Ishikawa (cell line): ENCODE results near the gene SLC16A13.

Source experiments
- EP300 ChIP-seq: IDR thresholded peaks from 2 replicates; pipeline ENCODE4 v1.6.1; 2012; ENCODE audit warnings: borderline replicate concordance
- NFIC ChIP-seq: IDR thresholded peaks from 2 replicates; pipeline ENCODE4 v1.6.1; 2012
- TF ChIP-seq, protein P1 (sequence below): IDR thresholded peaks from 2 replicates; pipeline ENCODE4 v1.6.1; 2012; ENCODE audit warnings: low read depth, mild to moderate bottlenecking

GRCh38 chr17:6996256-6997011 lies 39.4 kb upstream of the SLC16A13 start:
- TF ChIP-seq, protein P1, sequence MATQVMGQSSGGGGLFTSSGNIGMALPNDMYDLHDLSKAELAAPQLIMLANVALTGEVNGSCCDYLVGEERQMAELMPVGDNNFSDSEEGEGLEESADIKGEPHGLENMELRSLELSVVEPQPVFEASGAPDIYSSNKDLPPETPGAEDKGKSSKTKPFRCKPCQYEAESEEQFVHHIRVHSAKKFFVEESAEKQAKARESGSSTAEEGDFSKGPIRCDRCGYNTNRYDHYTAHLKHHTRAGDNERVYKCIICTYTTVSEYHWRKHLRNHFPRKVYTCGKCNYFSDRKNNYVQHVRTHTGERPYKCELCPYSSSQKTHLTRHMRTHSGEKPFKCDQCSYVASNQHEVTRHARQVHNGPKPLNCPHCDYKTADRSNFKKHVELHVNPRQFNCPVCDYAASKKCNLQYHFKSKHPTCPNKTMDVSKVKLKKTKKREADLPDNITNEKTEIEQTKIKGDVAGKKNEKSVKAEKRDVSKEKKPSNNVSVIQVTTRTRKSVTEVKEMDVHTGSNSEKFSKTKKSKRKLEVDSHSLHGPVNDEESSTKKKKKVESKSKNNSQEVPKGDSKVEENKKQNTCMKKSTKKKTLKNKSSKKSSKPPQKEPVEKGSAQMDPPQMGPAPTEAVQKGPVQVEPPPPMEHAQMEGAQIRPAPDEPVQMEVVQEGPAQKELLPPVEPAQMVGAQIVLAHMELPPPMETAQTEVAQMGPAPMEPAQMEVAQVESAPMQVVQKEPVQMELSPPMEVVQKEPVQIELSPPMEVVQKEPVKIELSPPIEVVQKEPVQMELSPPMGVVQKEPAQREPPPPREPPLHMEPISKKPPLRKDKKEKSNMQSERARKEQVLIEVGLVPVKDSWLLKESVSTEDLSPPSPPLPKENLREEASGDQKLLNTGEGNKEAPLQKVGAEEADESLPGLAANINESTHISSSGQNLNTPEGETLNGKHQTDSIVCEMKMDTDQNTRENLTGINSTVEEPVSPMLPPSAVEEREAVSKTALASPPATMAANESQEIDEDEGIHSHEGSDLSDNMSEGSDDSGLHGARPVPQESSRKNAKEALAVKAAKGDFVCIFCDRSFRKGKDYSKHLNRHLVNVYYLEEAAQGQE: no peak
- no peak for TF ChIP-seq NFIC
- no peak for TF ChIP-seq EP300
